ENCODE measurements around the gene ASIC2. TPM values are rescaled to one million over a fixed set of nuclear protein-coding genes. Genes with fewer than 3 reads are reported as not detected.

The ASIC2 gene
- total RNA-seq, 2 experiments from 2014 or later: not detected

GRCh38 chr17:33116021-33116551, 177.0 kb downstream of the ASIC2 start:
- no peaks in the 10 kb centered on the region for H3K36me3 Mint-ChIP-seq
- no peak for DNase-seq
- H3K27ac Mint-ChIP-seq: no peak overlapping the region
- H3K4me1 Mint-ChIP-seq: no peaks in the 10 kb centered on the region
- H3K9me3 Mint-ChIP-seq: no peaks in the 10 kb centered on the region
- H3K27me3 Mint-ChIP-seq: peaks cover 4% of the 10 kb centered on the region
- H3K4me3 Mint-ChIP-seq: no peak overlapping the region

GRCh38 chr17:33115366-33115765, 177.7 kb downstream of the ASIC2 start:
- Mint-ChIP-seq H3K4me1 (no peaks in the 10 kb centered on the region), H3K36me3 (no peaks in the 10 kb centered on the region), H3K27ac (no peak overlapping the region)

GRCh38 chr17:33113991-33114370, 179.1 kb downstream of the ASIC2 start:
- peaks cover 4% of the 10 kb centered on the region for H3K27me3 Mint-ChIP-seq
- H3K9me3 Mint-ChIP-seq: no peaks in the 10 kb centered on the region

More at GRCh38 chr17:33115366-33115765, 177.7 kb downstream of the ASIC2 start:
- no peak overlapping the region for H3K4me3 Mint-ChIP-seq
- H3K27me3 Mint-ChIP-seq: peaks cover 4% of the 10 kb centered on the region
- no peak for DNase-seq
- no peaks in the 10 kb centered on the region for H3K9me3 Mint-ChIP-seq

GRCh38 chr17:33113276-33113990, 179.7 kb downstream of the ASIC2 start:
- H3K36me3 Mint-ChIP-seq: no peaks in the 10 kb centered on the region
- H3K9me3 Mint-ChIP-seq: no peaks in the 10 kb centered on the region
- peaks cover 4% of the 10 kb centered on the region for H3K27me3 Mint-ChIP-seq
- no peak overlapping the region for H3K4me3 Mint-ChIP-seq
- no peaks in the 10 kb centered on the region for H3K4me1 Mint-ChIP-seq
- DNase-seq: no peak
- H3K27ac Mint-ChIP-seq: no peak overlapping the region

More at GRCh38 chr17:33113991-33114370, 179.1 kb downstream of the ASIC2 start:
- H3K27ac Mint-ChIP-seq: no peak overlapping the region
- no peak overlapping the region for H3K4me3 Mint-ChIP-seq
- DNase-seq: no peak
- no peaks in the 10 kb centered on the region for H3K36me3 Mint-ChIP-seq
- H3K4me1 Mint-ChIP-seq: no peaks in the 10 kb centered on the region

- H3K27me3 Mint-ChIP-seq: peaks cover 4% of the 10 kb centered on the region
- no peaks in the 10 kb centered on the region for H3K36me3 Mint-ChIP-seq
- no peaks in the 10 kb centered on the region for H3K4me1 Mint-ChIP-seq
- no peaks in the 10 kb centered on the region for H3K9me3 Mint-ChIP-seq
- H3K4me3 Mint-ChIP-seq: no peak overlapping the region
- no peak overlapping the region for H3K27ac Mint-ChIP-seq
- DNase-seq: no peak
Observed at GRCh38 chr17:33112763-33113162, 180.3 kb downstream of the ASIC2 start.

GRCh38 chr17:33109336-33110072, 183.6 kb downstream of the ASIC2 start:
- no peaks in the 10 kb centered on the region for H3K36me3 Mint-ChIP-seq
- no peak for DNase-seq
- H3K4me1 Mint-ChIP-seq: no peaks in the 10 kb centered on the region
- H3K27ac Mint-ChIP-seq: no peak overlapping the region
- no peak overlapping the region for H3K4me3 Mint-ChIP-seq
- peaks cover 7% of the 10 kb centered on the region for H3K9me3 Mint-ChIP-seq
- peaks cover 12% of the 10 kb centered on the region for H3K27me3 Mint-ChIP-seq

- Mint-ChIP-seq H3K9me3 (peaks cover 7% of the 10 kb centered on the region), H3K36me3 (no peaks in the 10 kb centered on the region), H3K27me3 (peaks cover 8% of the 10 kb centered on the region), H3K27ac (no peak overlapping the region), H3K4me3 (no peak overlapping the region), H3K4me1 (no peaks in the 10 kb centered on the region)
- no peak for DNase-seq
Observed at GRCh38 chr17:33106525-33107165, 186.4 kb downstream of the ASIC2 start.

- peaks cover 8% of the 10 kb centered on the region for H3K27me3 Mint-ChIP-seq
- H3K4me1 Mint-ChIP-seq: no peaks in the 10 kb centered on the region
- peaks cover 7% of the 10 kb centered on the region for H3K9me3 Mint-ChIP-seq
- H3K4me3 Mint-ChIP-seq: no peak overlapping the region
- H3K27ac Mint-ChIP-seq: no peak overlapping the region
- no peak for DNase-seq
- no peaks in the 10 kb centered on the region for H3K36me3 Mint-ChIP-seq
Observed at GRCh38 chr17:33105911-33106310, 187.2 kb downstream of the ASIC2 start.

GRCh38 chr17:33099906-33100305, 193.2 kb downstream of the ASIC2 start:
- Mint-ChIP-seq H3K4me3 (no peak overlapping the region), H3K27me3 (peaks cover 4% of the 10 kb centered on the region), H3K36me3 (no peaks in the 10 kb centered on the region), H3K4me1 (no peaks in the 10 kb centered on the region), H3K27ac (no peak overlapping the region), H3K9me3 (no peaks in the 10 kb centered on the region)
- no peak for DNase-seq

GRCh38 chr17:33099252-33099651, 193.8 kb downstream of the ASIC2 start:
- Mint-ChIP-seq H3K4me1 (no peaks in the 10 kb centered on the region), H3K27me3 (peaks cover 4% of the 10 kb centered on the region), H3K4me3 (no peak overlapping the region), H3K9me3 (no peaks in the 10 kb centered on the region), H3K27ac (no peak overlapping the region), H3K36me3 (no peaks in the 10 kb centered on the region)
- no peak for DNase-seq

GRCh38 chr17:33097411-33097810, 195.7 kb downstream of the ASIC2 start:
- Mint-ChIP-seq H3K4me1 (no peaks in the 10 kb centered on the region), H3K36me3 (no peaks in the 10 kb centered on the region), H3K9me3 (no peaks in the 10 kb centered on the region), H3K4me3 (no peak overlapping the region), H3K27ac (no peak overlapping the region), H3K27me3 (peaks cover 4% of the 10 kb centered on the region)
- no peak for DNase-seq

GRCh38 chr17:33096161-33096560, 196.9 kb downstream of the ASIC2 start:
- Mint-ChIP-seq H3K4me1 (no peaks in the 10 kb centered on the region), H3K27me3 (peaks cover 6% of the 10 kb centered on the region), H3K4me3 (no peak overlapping the region), H3K36me3 (no peaks in the 10 kb centered on the region), H3K27ac (no peak overlapping the region), H3K9me3 (no peaks in the 10 kb centered on the region)
- no peak for DNase-seq

- DNase-seq: no peak
- H3K36me3 Mint-ChIP-seq: no peaks in the 10 kb centered on the region
- H3K27me3 Mint-ChIP-seq: peaks cover 15% of the 10 kb centered on the region
- H3K9me3 Mint-ChIP-seq: no peaks in the 10 kb centered on the region
- no peak overlapping the region for H3K27ac Mint-ChIP-seq
- H3K4me3 Mint-ChIP-seq: no peak overlapping the region
- H3K4me1 Mint-ChIP-seq: no peaks in the 10 kb centered on the region
Observed at GRCh38 chr17:33091271-33091670, 201.8 kb downstream of the ASIC2 start.

- peaks cover 15% of the 10 kb centered on the region for H3K27me3 Mint-ChIP-seq
- no peak for DNase-seq
- H3K4me3 Mint-ChIP-seq: no peak overlapping the region
- no peak overlapping the region for H3K27ac Mint-ChIP-seq
- no peaks in the 10 kb centered on the region for H3K9me3 Mint-ChIP-seq
- H3K4me1 Mint-ChIP-seq: no peaks in the 10 kb centered on the region
- H3K36me3 Mint-ChIP-seq: no peaks in the 10 kb centered on the region
Observed at GRCh38 chr17:33090806-33091205, 202.3 kb downstream of the ASIC2 start.

GRCh38 chr17:33086878-33087277, 206.2 kb downstream of the ASIC2 start:
- Mint-ChIP-seq H3K27me3 (peaks cover 19% of the 10 kb centered on the region), H3K4me3 (no peak overlapping the region), H3K9me3 (no peaks in the 10 kb centered on the region), H3K36me3 (no peaks in the 10 kb centered on the region), H3K4me1 (no peaks in the 10 kb centered on the region), H3K27ac (no peak overlapping the region)
- no peak for DNase-seq
